Myocyte (in vitro differentiated cells): ENCODE measurements around the gene CEACAM16. TPM values are rescaled to one million over a fixed set of nuclear protein-coding genes. Genes with fewer than 3 reads are reported as not detected.

ENCODE experiments used
- DNase-seq: peaks from one replicate; pipeline ENCODE4 v3.0.0-alpha.2; 2012; ENCODE audit warnings: low read depth
- microRNA counts: library from miRNA; unstranded; fragments of <30 nt; microRNA quantifications from one replicate; lab custom pipeline; 2016
- microRNA-seq: library from miRNA; unstranded; fragments of <30 nt; microRNA quantifications from one replicate; pipeline ENCODE4, GENCODE V29; 2016
- total RNA-seq: library from RNA; depleted of rRNA; stranded (reverse); fragments of >200 nt; gene quantifications from 2 replicates; pipeline ENCODE4 v1.2.3, GENCODE V29; 2014

Gene CEACAM16
- total RNA-seq, 1 donor from 2014 or later: 6.1 TPM

GRCh38 chr19:44757735-44758505 is 59.0 kb downstream of the CEACAM16 start:
- no peak for DNase-seq

GRCh38 chr19:44758596-44758995 is 59.6 kb downstream of the CEACAM16 start:
- no peak for DNase-seq

GRCh38 chr19:44759083-44759804 is 60.3 kb downstream of the CEACAM16 start:
- DNase-seq: no peak

MicroRNAs encoded within 50 kb of the gene (microRNA counts, 767-probe panel; counts per million panel counts)
- microRNA hsa-miR-4531 (lab: Ali Mortazavi, UCI): not detected

Small RNAs within 50 kb of the gene (microRNA-seq; reads per million reads assigned to microRNA genes)
- not detected for gene MIR4531
- not detected for gene MIR8085

Other genes with a start within 250 kb of the CEACAM16 start
- gene ZNF180, start 198.6 kb upstream of the CEACAM16 start, total RNA-seq: 7.4 and 17.9 TPM in 2 replicates
- gene CEACAM20, start 169.5 kb upstream of the CEACAM16 start, total RNA-seq: not detected in 2 replicates
- gene IGSF23, start 85.6 kb upstream of the CEACAM16 start, total RNA-seq: 5.4 and 5.7 TPM in 2 replicates
- 327 and 450 TPM in 2 replicates for gene PVR, start 55.2 kb upstream of the CEACAM16 start, total RNA-seq
- 4.9 and 6.9 TPM in 2 replicates for gene CEACAM19, start 27.7 kb upstream of the CEACAM16 start, total RNA-seq
- gene BCL3, start 49.6 kb downstream of the CEACAM16 start, total RNA-seq: 25.8 and 28.6 TPM in 2 replicates
- not detected in 2 replicates for gene CBLC, start 78.7 kb downstream of the CEACAM16 start, total RNA-seq
- gene BCAM, start 110.0 kb downstream of the CEACAM16 start, total RNA-seq: 590 and 678 TPM in 2 replicates
- gene NECTIN2, start 147.1 kb downstream of the CEACAM16 start, total RNA-seq: 79.1 and 113 TPM in 2 replicates
- gene TOMM40, start 192.1 kb downstream of the CEACAM16 start, total RNA-seq: 94.0 and 121 TPM in 2 replicates
- gene APOE, start 206.6 kb downstream of the CEACAM16 start, total RNA-seq: 4,388 and 5,075 TPM in 2 replicates
- 21.8 and 52.3 TPM in 2 replicates for gene APOC1, start 215.5 kb downstream of the CEACAM16 start, total RNA-seq
- gene APOC4, start 243.1 kb downstream of the CEACAM16 start, total RNA-seq: not detected in 2 replicates
- 4.8 and 8.8 TPM in 2 replicates for gene APOC2, start 246.9 kb downstream of the CEACAM16 start, total RNA-seq